ENCODE results near the gene FAM111B. TPM values are rescaled to one million over a fixed set of nuclear protein-coding genes. Genes with fewer than 3 reads are reported as not detected.

Gene FAM111B
- polyA plus RNA-seq, 1 experiment: 0.76 TPM

Other genes starting within 250 kb of the FAM111B start
- gene GLYATL1, start 167.7 kb upstream of the FAM111B start, polyA plus RNA-seq (2011; rRNA removed): 0.26 and 0.49 TPM in 2 replicates
- not detected in 2 replicates for gene GLYATL1B, start 20.9 kb upstream of the FAM111B start, polyA plus RNA-seq (2011; rRNA removed)
- gene FAM111A, start 35.6 kb downstream of the FAM111B start, polyA plus RNA-seq (2011; rRNA removed): 19.7 and 30.3 TPM in 2 replicates
- gene DTX4, start 64.9 kb downstream of the FAM111B start, polyA plus RNA-seq (2011; rRNA removed): 0.98 and 1.2 TPM in 2 replicates
- not detected in 2 replicates for gene MPEG1, start 105.7 kb downstream of the FAM111B start, polyA plus RNA-seq (2011; rRNA removed)

Measured in BJ (cell line).